ENCODE results near the gene GSK3A. TPM values are rescaled to one million over a fixed set of nuclear protein-coding genes. Genes with fewer than 3 reads are reported as not detected.

Gene GSK3A
- total RNA-seq, 5 donors from 2014 or later (not counting 1 experiment from before 2014, with no cell fraction given): 21.4 to 45.8 (median 38.1) TPM

DNA sequence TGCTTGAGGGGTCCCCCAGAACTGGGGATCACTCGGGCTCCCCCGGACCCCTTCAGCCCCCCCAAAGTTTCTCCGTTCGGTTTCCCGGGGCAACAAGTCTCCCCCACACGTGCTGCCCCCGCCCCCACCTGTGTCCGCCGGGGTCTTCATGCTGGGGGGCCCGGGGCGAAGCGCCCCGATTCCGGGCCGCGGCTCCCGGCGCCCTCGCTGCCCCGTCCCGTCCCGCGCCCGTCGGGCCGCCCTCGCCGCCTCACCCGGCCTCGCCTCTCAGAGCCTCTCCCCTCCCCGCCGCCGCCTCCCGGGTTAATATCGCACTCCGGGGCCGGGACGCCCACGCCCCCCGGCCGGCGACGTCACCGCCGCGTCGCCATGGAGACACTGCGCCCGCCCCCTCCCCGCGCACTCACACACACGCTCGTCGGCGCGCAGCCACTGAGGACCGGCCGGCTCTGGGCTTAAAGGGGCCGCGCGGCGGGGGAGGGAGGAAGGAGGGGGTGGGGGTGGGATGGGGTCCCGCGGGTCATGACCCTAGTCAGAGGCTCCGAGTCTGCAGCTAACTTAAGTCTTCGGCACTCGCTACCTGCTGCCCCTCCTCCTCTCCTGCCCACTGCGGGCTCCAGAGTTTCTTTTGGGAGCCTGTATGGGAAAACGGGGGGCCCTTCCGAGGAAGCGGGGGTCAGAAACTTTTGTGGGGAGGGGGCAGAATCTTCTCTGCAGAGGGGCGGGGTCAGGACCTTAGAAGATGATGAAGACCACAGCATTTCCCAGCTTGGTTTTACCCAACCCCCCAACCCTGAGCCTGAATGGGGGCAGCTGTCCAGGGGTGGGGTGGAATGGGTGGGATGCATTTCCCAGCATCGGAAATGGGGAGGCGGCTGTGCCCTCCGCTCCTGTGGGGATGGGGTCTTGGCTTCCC, 12.7 kb upstream of the GSK3A start, which contains the start of gene ERF:
Gene ERF, minus strand, starts transcription at position 279 of the 916 bp plus-strand sequence. Its CDS starts 129 bp downstream, at position 150.
- Mint-ChIP-seq H3K36me3 (no peaks in the 10 kb centered on the region), H3K4me3 (peak within 1 kb of the TSS; percentile 74 to 95 (median 75)), H3K27me3 (peaks cover 0 to 2% of the 10 kb centered on the region in 2 donors), H3K27ac (peak within 1 kb of the TSS; percentile 23 to 72), H3K4me1 (peaks cover 26 to 36% (median 33%) of the 10 kb centered on the region in 3 donors), H3K9me3 (no peaks in the 10 kb centered on the region)
- POLR2A ChIA-PET: interaction anchor here (0.7 to 0.9 kb wide), 2 partner anchors 15 to 16 kb away, joined by 4 to 5 read pairs; no protein-coding TSS in a partner anchor
- peak within 1 kb of the TSS; percentile 90 for H3K27ac ChIP-seq (ENCODE audit: low read length)
- peaks cover 0 to 5% of the 10 kb centered on the region in 2 experiments for H3K27me3 ChIP-seq (replicated peaks in 1 of 2; ENCODE audit: control insufficient read depth in 2 of 2, extremely low read depth in 1 of 2, insufficient read depth in 2 of 2, low read length in 1 of 2)
- peaks cover 0 to under 1% of the 10 kb centered on the region in 2 donors for H3K36me3 ChIP-seq (ENCODE audit: control insufficient read depth in 2 of 2, extremely low read depth in 1 of 2, insufficient read depth in 1 of 2, low read length in 1 of 2)
- peak; percentile 86 to 98 (median 91) for DNase-seq
- ATAC-seq (replicated peaks in 1 of 4): peak; percentile 74 to 81 (median 76)
- under 1% methylated on average over 36 of the region's 75 CpGs for WGBS (ENCODE audit: insufficient coverage)
- no peaks in the 10 kb centered on the region for H3K9me3 ChIP-seq
- CTCF ChIA-PET: no interaction called here
- peak within 1 kb of the TSS; percentile 87 to 98 for H3K4me3 ChIP-seq (ENCODE audit: control insufficient read depth in 1 of 2, extremely low read depth in 1 of 2, low read length in 1 of 2)
- H3K4me1 ChIP-seq (ENCODE audit: control insufficient read depth in 1 of 2, extremely low read depth in 1 of 2, insufficient read depth in 2 of 2, low read length in 2 of 2): peaks cover 30 to 44% of the 10 kb centered on the region in 2 experiments

GRCh38 chr19:42254089-42254849, 11.9 kb upstream of the GSK3A start:
- under 1% methylated on average over 44 of the region's 70 CpGs for whole genome bisulfite sequencing (ENCODE audit: insufficient coverage)
- POLR2A ChIA-PET: no interaction called here

GRCh38 chr19:42253245-42254088, 11.1 kb upstream of the GSK3A start:
- H3K4me1 Mint-ChIP-seq: peaks cover 26 to 38% (median 37%) of the 10 kb centered on the region in 3 donors
- peak overlapping the region; percentile 90 for H3K27ac ChIP-seq (ENCODE audit: low read length)
- peak overlapping the region; percentile 87 to 98 for H3K4me3 ChIP-seq (ENCODE audit: control insufficient read depth in 1 of 2, extremely low read depth in 1 of 2, low read length in 1 of 2)
- H3K9me3 Mint-ChIP-seq: no peaks in the 10 kb centered on the region
- no peaks in the 10 kb centered on the region for H3K36me3 Mint-ChIP-seq
- no peaks in the 10 kb centered on the region for H3K9me3 ChIP-seq
- 0% methylated on average over 6 of the region's 71 CpGs for WGBS (ENCODE audit: insufficient coverage)
- peaks cover 30 to 44% of the 10 kb centered on the region in 2 experiments for H3K4me1 ChIP-seq (ENCODE audit: control insufficient read depth in 1 of 2, extremely low read depth in 1 of 2, insufficient read depth in 2 of 2, low read length in 2 of 2)
- ATAC-seq (replicated peaks in 1 of 4) (peak; percentile 40 to 44 (median 42)), DNase-seq (peak in 31 of 35 experiments; percentile 38 to 70 (median 54))
- peak overlapping the region; percentile 92 to 96 for H3K27ac Mint-ChIP-seq
- CTCF ChIA-PET: no interaction called here
- H3K27me3 Mint-ChIP-seq: peaks cover 0 to 2% of the 10 kb centered on the region in 2 donors
- H3K4me3 Mint-ChIP-seq: peak overlapping the region; percentile 86 to 95 (median 90)
- POLR2A ChIA-PET: interaction anchor here in 1 of 2 donors (1.2 kb wide), 1 partner anchor 17 kb away, joined by 3 read pairs; no protein-coding TSS in a partner anchor
- peaks cover 0 to 5% of the 10 kb centered on the region in 2 experiments for H3K27me3 ChIP-seq (replicated peaks in 1 of 2; ENCODE audit: control insufficient read depth in 2 of 2, extremely low read depth in 1 of 2, insufficient read depth in 2 of 2, low read length in 1 of 2)
- peaks cover 0 to 13% of the 10 kb centered on the region in 2 donors for H3K36me3 ChIP-seq (ENCODE audit: control insufficient read depth in 2 of 2, extremely low read depth in 1 of 2, insufficient read depth in 1 of 2, low read length in 1 of 2)

More at GRCh38 chr19:42254089-42254849, 11.9 kb upstream of the GSK3A start:
- Mint-ChIP-seq H3K36me3 (no peaks in the 10 kb centered on the region), H3K27me3 (peaks cover 0 to 2% of the 10 kb centered on the region in 2 donors), H3K9me3 (no peaks in the 10 kb centered on the region), H3K27ac (peak overlapping the region in 1 of 2 donors; percentile 66), H3K4me1 (peaks cover 26 to 38% (median 37%) of the 10 kb centered on the region in 3 donors), H3K4me3 (peak overlapping the region; percentile 74 to 95 (median 75))
- H3K4me1 ChIP-seq (ENCODE audit: control insufficient read depth in 1 of 2, extremely low read depth in 1 of 2, insufficient read depth in 2 of 2, low read length in 2 of 2): peaks cover 30 to 44% of the 10 kb centered on the region in 2 experiments
- H3K27ac ChIP-seq (ENCODE audit: low read length): peak overlapping the region; percentile 90
- ATAC-seq (replicated peaks in 1 of 4) (peak; percentile 53 to 60 (median 57)), DNase-seq (peak; percentile 58 to 86 (median 72))
- H3K4me3 ChIP-seq (ENCODE audit: control insufficient read depth in 1 of 2, extremely low read depth in 1 of 2, low read length in 1 of 2): peak overlapping the region; percentile 87 to 98
- peaks cover 0 to 9% of the 10 kb centered on the region in 2 donors for H3K36me3 ChIP-seq (ENCODE audit: control insufficient read depth in 2 of 2, extremely low read depth in 1 of 2, insufficient read depth in 1 of 2, low read length in 1 of 2)
- H3K27me3 ChIP-seq (replicated peaks in 1 of 2; ENCODE audit: control insufficient read depth in 2 of 2, extremely low read depth in 1 of 2, insufficient read depth in 2 of 2, low read length in 1 of 2): peaks cover 0 to 5% of the 10 kb centered on the region in 2 experiments
- H3K9me3 ChIP-seq: no peaks in the 10 kb centered on the region
- CTCF ChIA-PET: no interaction called here

- Mint-ChIP-seq H3K27ac (peak overlapping the region; percentile 92 to 96), H3K36me3 (no peaks in the 10 kb centered on the region), H3K4me3 (peak overlapping the region; percentile 86 to 95 (median 90)), H3K4me1 (peaks cover 26 to 38% (median 37%) of the 10 kb centered on the region in 3 donors), H3K27me3 (peaks cover 0 to 2% of the 10 kb centered on the region in 2 donors), H3K9me3 (no peaks in the 10 kb centered on the region)
- H3K4me3 ChIP-seq (ENCODE audit: control insufficient read depth in 1 of 2, extremely low read depth in 1 of 2, low read length in 1 of 2): peak overlapping the region; percentile 67 to 74
- H3K4me1 ChIP-seq (ENCODE audit: control insufficient read depth in 1 of 2, extremely low read depth in 1 of 2, insufficient read depth in 2 of 2, low read length in 2 of 2): peaks cover 30 to 44% of the 10 kb centered on the region in 2 experiments
- peaks cover 0 to 13% of the 10 kb centered on the region in 2 donors for H3K36me3 ChIP-seq (ENCODE audit: control insufficient read depth in 2 of 2, extremely low read depth in 1 of 2, insufficient read depth in 1 of 2, low read length in 1 of 2)
- H3K27me3 ChIP-seq (replicated peaks in 1 of 2; ENCODE audit: control insufficient read depth in 2 of 2, extremely low read depth in 1 of 2, insufficient read depth in 2 of 2, low read length in 1 of 2): peaks cover 0 to 5% of the 10 kb centered on the region in 2 experiments
- peak overlapping the region; percentile 77 for H3K27ac ChIP-seq (ENCODE audit: low read length)
- POLR2A ChIA-PET: interaction anchor here in 1 of 2 donors (0.6 to 1.2 kb wide), 2 partner anchors 18 to 51 kb away, joined by 3 read pairs; no protein-coding TSS in a partner anchor
- DNase-seq (peak in 1 of 35 experiments; percentile 29), ATAC-seq (replicated peaks in 1 of 4) (no peak)
- WGBS (ENCODE audit: insufficient coverage): 18% methylated on average over 8 of the region's 27 CpGs
- H3K9me3 ChIP-seq: no peaks in the 10 kb centered on the region
- CTCF ChIA-PET: interaction anchor here in 1 of 2 donors (1.3 kb wide), 1 partner anchor 10 kb away, joined by 3 read pairs; the partner anchor contains the start of gene GSK3A
Measured at GRCh38 chr19:42252365-42253244, 10.2 kb upstream of the GSK3A start.
